A204.1 (cell line): ENCODE measurements around the gene DMD.

Source experiments
- FAIRE-seq: peaks from 2 replicates; lab custom pipeline; 2012; peaks lifted over from hg19 to GRCh38; lab: Jason Lieb, UNC

DMD gene

DNA sequence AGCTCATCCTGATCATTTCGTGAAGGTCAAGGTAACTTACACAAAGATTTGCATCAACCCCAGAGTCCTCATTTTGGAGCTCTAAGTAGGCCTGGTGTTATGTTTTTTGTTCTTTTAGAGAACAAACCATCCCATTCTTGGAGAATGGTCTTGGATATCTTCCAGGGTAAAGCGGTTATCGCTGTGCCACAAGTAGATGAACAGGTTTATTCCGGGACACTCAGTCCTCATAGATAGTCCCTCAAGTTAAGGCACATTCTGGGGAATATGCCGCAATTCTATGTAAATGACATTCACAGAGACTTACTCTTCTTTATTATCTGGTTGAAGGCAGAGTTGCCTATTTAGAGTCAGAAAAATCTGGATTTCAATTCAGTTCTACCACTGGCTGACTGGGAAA lies 2044.5 kb downstream of the DMD start:
- no peak for FAIRE-seq

DNA sequence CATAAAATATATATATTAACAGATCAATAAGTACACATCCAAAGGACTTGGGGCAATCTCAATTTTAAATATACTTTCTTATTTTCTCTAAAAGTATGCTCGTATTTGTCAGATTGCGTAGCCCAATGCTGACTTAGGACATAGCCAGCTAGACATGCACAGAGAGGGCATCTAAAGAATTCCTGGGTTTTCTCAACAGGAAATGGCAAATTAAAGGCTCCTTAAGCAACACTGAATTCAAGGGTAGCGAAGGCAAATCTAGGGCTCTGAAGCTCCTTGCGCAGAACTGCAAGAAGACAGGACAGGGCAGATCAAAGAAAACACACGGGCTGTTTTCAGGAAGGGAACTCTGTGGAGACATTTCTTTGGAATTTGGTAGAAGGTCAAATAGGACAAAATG lies 2044.9 kb downstream of the DMD start:
- FAIRE-seq, result no peak

DNA sequence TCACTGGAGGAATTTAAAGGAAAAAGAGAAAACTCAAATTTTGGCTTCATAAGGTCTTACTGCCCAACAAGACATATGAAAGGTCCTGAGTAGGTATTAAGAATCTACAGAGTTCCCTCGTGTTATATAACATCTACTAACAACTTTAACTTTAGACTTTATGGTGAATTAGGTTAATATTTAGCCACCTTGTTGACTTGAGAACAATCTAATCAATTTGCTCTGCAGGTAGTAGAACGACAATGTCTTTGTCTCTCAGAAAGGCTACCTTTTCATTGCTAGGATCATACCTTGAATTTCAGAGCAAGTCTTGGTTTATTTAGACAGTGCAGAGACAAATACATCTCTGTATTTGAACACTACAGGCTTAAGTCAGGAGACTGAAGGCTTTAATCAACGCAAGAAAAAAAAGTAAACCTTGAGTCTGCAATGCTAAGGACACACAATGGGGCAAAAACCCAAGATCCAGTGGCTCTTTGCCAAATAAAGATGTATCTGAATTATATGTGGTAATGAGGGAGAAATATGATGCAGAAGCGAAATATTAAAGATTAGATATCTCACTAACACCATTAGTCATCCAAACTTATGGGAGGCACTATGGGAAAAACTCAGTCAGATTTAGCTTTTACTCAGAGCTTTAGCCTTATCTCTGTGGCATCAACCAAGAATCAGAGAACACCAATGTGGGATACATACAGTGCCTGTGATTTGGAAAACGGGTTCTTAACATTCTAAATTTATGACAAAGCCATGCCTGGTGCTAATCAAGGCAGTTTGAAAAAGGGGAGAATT lies 2045.9 kb downstream of the DMD start:
- no peak for FAIRE-seq

DNA sequence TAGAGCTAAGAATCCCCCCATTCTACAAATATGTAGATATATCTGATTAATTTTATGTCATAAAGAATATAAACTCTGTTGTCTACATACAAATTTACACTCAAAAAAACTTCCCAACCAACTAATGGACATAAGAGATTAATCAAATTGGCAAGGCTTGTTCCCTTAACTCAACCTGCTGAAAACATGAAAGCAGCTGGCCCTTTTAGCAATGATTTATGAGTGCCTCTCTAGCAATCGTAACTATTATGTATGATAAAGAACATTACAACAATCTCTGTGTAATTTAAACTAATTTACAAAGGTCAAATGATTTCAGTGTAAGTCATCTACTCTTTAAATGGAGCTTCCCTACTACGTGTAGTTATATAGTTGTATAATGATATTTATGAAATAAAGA lies 2056.4 kb downstream of the DMD start:
- no peak for FAIRE-seq

DNA sequence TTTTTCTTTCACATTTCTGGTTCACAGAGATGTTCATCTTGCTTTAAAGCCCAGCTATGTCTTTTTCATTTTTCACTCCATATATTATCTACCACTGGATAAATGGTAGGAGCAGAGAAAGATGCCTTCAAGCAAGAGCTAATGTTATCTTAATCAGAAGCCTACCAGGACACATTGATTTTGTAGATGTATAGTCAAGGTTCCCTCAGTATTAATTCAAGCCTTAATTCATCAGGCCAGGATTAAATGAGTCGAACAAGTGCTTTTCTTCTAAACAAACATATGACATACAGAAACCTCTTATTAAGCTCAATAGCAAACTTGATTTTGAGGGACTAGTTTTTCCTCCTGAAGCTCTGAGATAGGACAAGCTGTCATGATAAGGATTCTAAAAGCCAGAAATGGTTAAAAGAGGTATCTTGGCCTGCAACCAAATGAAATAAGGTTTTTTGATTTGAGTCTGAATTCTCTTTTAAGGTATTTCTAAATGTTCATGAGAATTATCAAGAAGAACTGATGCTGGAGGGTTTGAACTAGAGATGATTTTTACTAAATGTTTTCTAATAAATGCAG lies 2057.8 kb downstream of the DMD start:
- FAIRE-seq, result no peak

DNA sequence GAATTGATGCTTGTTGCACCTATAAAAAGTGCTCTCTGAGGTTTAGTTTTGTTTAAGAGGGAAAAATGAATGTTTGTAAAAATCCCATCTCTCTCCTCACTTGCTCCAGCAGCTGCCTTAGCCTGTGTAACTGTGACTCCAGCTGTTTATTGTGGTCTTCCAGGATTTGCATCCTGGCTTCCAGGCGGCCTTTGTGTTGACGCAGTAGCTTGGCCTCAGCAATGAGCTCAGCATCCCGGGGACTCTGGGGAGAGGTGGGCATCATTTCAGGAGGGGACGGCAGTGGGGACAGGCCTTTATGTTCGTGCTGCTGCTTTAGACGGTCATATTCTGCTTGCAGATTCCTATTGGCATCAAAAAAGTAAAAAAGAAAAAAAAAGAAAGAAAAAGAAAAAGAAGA lies 2064.2 kb downstream of the DMD start:
- no peak for FAIRE-seq

DNA sequence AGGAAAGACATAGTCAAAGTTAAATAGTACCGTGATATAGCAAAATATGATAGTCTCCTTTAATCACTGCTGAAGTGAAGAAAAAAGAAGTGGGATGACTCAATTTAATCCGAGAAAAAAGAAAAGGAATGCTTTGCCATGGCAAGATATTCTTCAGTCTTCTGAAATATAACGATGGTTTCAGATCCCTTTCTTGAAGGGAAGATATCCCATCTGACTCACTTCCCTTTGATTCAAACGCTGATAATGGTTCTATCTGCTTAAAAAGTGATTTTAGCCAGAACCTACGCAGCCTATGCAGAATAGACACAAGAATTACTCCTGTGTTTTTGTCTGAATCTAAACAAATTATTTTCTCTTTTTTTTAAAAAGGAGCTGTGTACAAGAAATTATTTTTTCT lies 2071.4 kb downstream of the DMD start:
- FAIRE-seq, result no peak

DNA sequence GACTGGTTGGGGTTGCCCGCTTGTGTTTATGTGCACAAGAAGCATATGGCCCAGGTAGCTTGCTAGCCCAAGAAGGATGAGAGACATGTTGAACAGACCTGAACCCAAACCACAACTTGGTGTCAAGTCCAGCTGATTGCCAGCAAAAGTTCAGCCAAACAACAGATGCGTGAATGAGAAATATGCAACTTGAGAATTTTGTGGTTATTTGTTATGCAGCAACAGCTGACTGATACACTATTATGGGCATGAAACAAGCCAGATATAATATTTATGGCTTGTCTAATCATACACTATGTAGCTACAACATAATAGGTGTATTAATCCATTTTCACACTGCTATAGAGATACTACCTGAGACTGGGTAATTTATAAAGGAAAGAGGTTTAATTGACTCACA lies 2073.2 kb downstream of the DMD start:
- FAIRE-seq, result no peak

DNA sequence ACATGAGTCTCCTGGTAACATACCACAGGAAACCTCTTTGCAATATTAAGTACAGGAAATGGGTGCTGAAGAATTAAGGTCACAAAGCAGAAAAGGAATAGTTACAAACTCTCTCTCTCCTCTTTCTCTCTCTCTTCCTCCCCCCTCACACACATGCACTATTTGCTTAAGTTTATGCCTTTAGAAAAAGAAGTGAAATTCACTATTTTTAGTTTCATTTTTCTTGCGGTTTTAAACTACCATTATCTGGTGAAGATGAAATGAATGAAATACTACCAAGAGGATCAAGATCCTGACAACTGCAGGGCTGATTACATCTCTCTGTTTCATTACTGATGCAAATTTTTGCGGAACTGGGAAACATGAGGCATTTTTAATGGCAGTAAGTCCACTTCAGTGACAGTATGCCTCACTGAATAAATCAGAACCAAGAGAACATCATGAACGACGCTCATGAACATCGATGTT lies 2075.2 kb downstream of the DMD start:
- no peak for FAIRE-seq

DNA sequence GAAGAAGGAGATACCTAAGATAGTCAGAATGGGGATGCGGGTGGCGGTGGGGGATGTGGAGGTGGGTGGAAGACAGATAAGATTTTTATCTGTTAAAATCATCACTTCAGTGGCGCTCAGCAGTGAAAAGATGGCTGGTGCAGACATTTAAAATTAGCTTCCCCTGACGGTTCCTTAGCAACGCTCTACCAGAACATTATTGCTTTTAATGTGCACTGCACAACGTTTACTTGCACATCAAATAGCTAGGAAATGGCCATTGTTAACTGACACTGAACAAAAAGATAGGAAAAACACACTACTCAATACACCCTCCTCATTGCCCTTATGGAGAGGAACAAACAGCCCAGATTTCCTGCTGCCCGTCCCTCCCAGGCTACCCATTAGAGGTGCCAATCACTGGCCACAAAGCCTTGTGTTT lies 2078.5 kb downstream of the DMD start:
- FAIRE-seq, result no peak

DNA sequence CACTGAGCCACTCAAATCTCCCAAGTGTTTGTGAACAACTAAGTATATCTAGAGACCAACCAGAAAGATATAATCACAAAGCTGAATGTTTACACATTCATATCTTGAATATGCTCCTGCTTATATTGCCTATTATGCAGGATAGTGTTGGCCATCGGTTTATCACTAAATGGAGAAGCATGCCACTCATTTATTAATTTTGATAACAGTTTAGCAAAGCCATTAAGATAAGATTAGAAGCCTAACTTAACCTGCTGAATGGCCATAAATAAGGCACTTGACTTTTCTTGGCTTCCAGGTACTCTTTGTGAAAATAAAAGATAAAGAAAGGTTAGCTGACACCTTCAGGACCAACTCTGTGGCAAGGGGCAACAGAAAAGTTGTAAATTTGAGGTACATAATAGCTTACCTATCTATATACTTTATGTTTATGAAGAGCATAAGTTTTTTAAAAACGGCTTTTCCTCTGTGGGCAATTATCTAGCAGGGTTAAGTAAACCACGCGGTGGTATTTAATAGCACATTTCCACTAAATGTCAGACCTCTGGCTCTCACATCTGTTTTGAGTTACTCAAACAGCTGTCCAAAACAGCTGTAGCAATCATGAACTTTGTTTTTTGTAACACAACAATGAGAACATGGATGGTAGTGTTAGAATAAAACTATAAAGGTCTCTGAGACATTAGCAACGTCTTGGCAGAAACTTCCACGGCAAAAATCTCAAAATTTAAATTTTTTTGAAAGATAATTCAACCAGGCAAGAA lies 2080.7 kb downstream of the DMD start:
- no peak for FAIRE-seq

DNA sequence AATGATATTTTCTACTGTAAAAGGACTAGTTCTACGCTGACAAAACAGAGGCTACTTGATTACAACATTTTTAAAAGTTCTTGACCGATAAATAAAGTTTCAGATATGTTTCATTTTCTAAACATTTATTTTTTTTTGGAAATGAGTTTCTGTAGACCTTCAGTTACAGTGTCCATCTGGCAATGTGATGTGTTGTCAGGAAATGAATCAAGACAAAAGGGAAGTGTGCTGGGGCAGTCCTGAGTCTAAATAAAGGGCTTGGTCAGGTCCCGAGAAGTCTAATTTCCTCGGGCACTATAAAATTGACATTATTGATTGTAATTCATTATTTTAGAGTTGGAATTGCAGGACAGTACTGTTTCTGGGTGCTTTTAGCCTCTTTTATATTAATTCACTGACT lies 2082.5 kb downstream of the DMD start:
- FAIRE-seq, result no peak

DNA sequence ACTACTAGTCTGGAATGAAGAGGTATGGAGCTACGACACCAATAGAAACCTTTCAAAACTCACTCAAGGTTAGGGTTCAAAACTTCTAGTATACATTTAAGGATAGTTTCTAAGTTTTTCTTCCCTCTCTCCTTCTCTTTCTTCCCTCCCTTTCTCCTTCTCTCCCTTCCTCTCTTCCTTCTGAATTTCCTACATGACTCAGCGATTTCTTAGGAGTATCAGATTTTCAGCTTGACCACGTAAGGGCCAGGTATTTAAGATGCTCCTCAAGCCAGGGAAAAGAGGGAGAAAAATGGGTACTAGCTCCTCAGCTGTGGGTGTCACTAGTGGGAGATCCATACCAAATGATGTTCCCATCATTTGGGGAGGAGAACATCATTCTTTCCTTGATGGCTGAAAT lies 2083.6 kb downstream of the DMD start:
- FAIRE-seq, result no peak

DNA sequence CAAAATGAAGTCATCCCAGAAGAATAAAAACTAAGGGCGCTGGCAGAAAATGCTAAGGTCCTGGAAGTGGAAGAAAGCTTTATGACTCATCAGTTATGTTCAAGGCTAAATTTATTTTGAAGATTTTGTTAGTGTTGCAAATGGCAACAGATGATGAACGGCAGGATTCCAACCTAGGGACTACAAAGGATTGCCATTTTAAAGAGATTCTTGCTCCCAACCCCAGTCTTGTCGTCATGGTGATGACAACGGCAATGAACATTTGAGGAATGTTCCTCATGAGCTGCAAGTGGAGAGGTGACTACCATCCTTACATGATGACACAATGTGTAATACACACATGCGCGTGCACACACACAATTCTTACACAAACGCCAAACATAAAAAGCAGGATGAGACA lies 2085.1 kb downstream of the DMD start:
- FAIRE-seq, result no peak

DNA sequence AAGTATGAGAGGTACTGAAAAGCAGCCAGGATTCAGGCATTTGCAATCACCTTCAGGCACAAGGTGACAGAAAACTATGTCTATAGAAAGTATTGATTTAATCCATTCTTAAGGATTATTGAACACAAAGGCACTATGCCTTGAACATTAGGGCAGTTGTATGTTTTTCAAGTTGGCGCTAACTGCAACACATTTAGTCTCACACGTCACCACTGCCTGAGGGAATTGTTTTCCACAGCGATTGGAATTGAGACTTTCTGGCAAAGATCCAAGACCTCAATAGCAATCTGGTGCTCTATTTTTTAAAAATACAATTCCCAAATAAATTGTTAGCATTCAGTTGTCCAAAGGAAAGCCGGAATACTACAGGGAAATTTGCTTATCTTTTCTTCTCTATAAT lies 2086.8 kb downstream of the DMD start:
- no peak for FAIRE-seq

DNA sequence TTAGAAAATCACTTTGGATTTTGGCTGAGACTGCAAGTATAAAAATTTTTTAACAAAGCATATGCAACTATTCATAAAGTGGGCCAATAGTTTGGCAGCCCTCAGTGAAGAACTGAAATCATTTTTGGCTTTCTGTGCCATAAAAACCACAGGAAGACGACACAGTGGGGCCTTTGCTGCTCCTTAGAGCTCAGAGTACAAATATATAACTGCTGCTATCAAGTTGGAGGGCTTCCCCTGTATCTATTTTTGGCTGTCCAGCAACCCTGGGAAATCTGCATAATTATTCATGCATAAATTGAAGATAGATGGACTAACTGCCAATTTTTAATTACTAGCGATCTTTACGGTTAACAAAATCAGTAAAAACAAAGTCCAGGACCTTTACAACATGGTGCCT lies 2088.0 kb downstream of the DMD start:
- FAIRE-seq, result no peak

DNA sequence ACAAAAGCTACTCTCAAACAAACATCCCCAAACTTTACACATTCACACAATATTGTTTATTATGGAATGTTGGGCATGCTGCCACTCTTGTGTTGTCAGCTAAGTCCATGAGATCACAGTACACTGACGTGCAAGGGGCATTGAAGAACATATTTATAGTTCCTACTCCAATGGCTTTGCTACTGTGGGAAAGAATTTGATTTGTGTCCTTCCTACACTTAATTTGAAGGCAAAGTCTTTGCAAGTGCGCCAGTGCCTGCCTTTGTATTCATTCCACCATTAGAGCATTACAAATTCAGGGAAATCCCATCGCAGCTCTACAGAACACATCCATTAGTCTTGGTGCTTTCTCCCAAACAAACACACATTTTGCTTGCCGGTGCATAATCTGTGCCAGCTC lies 2094.1 kb downstream of the DMD start:
- no peak for FAIRE-seq

DNA sequence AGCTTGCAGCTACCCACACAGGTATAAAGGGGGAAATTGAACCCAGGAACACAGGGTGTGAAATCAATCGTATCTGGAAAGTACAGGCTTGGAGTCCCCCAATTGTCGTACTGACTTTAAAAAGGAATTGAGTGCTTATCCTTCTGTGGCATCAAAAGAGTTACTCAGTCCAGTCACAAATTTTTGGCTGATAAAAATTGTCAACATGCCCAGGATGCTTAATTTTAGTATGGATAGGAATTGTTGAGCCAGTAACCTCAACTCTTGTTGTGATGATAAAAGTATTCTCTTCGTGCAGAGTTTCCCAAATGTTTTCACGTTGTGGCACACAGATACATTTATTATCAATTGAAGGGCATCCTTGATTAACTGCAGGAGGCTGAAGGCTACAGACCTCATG lies 2096.0 kb downstream of the DMD start:
- no peak for FAIRE-seq

DNA sequence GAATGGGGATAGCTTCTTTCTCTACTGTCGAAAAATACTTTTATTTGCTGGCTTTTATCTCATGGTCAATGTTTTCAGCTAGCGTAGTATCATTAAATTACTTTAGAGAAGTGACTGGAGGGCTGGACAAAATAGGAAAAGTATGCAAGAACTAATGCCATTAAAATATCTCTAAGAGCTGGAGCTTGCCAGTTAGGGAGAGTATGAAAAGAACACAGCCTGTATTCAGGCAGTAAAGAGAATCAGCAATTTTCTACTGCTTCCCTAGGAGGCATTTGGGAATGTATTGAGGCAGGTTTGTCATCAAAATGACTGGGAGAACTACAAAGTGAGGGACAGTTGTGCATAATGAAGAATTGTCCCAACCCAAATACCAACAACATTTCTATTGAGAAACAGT lies 2096.5 kb downstream of the DMD start:
- no peak for FAIRE-seq

DNA sequence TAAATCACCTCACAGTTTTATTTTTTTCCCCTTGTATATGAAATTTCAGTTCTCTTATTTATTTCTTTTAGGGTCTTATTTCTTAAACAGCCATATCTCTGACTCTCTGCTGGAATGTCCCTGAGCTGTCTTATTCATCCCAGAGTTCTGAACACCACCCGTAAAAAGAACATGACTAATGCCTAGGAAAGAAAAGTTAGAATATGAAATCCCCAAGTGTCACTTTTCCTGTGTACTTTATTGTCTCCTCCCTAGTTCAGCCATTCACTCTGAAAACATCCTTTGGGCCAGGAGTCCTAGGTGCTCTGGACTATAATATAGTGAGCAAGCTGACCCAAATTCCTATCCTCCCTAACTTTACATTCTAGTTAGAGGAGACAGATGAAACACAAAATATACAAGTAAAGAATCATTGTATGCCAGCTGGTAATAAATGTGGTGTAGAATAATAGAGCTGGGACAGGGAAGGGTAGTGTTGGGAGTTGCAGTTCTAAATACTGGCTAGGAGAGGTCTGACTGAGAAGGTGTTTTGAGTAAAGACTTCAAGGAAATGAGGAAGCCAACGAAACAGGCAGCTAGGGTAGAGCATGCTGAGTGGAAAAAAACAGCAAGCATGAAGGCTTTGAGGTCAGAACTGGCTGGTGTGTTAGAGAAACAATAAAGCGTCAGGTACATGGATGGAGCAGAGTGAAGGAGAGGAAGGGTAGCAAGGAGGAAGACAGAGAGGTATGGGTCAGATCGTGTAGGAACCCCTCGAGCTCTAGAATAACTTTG lies 2098.9 kb downstream of the DMD start:
- FAIRE-seq, result no peak

DNA sequence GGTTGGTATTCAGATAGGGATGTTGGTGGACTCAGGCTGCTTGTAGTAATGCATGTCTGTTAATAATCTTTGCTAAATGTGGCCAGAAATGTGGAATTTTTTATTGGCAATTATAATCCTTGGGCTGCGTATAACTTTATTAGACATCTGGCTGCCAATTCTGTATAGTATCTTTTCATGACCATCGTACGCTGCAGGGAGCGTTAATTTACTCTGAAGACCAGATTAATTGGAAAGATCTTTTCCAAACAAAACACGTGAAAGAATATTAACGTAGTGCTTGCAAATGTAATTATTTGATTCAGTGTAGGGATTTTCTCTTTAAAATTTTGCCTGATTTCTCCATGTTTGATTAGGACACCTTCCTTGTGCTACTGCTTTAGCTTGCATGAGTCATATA lies 2100.7 kb downstream of the DMD start:
- FAIRE-seq, result no peak

DNA sequence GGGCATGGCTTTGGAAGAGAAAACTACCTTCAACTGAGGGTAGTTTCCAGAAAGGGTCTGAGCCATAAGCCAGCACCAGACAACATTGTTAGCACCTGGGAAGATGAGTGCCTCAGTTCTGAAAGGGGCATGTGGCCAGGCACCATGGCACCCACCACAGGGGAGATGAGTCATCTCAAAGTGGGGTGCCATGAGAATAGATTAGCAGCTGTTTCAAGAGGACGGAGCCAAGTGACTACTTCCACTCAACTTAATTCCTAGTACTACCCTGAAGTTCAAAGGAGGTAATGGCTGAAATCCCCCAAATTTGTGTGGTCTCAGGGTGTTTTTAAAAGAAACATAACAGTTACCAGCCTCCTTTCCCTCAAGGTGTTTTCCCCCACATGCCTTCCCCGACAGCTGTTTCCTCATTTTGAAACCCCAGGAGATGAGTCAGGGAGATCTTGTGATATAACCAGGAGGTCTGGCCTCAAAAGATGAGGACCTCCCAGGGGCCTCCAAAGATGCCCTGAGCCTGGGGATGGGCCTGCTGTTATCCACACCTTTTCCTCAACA lies 2111.7 kb downstream of the DMD start:
- no peak for FAIRE-seq
